H9 (cell line): ENCODE measurements around the gene OAF. TPM values are rescaled to one million over a fixed set of nuclear protein-coding genes. Genes with fewer than 3 reads are reported as not detected.

Experiments
- DNase-seq: peaks from one replicate; pipeline ENCODE4 v3.0.0-alpha.2; 2017
- H2AFZ ChIP-seq: one replicate; pipeline ENCODE4 v1.6.1; 2013; ENCODE audit warnings: mild to moderate bottlenecking, low read length, control low read depth, moderate library complexity
- H2AK5ac ChIP-seq: 2 replicates; pipeline ENCODE4 v1.6.1; 2013; ENCODE audit warnings: low read length, control low read depth, mixed read lengths; ENCODE audit not compliant: insufficient read length
- H2BK120ac ChIP-seq: one replicate; pipeline ENCODE4 v1.6.1; 2013; ENCODE audit warnings: low read depth, mild to moderate bottlenecking, low read length, control low read depth, inconsistent platforms; ENCODE audit not compliant: poor library complexity, severe bottlenecking
- H2BK12ac ChIP-seq: 2 replicates; pipeline ENCODE4 v1.6.1; 2013; ENCODE audit warnings: low read length, control low read depth, mixed read lengths, low read depth; ENCODE audit not compliant: insufficient read length
- H2BK15ac ChIP-seq: 2 replicates; pipeline ENCODE4 v1.6.1; 2013; ENCODE audit warnings: low read depth, low read length, control low read depth
- H2BK20ac ChIP-seq: one replicate; pipeline ENCODE4 v1.6.1; 2013; ENCODE audit warnings: low read depth, mild to moderate bottlenecking, low read length, control low read depth, inconsistent platforms; ENCODE audit not compliant: poor library complexity, severe bottlenecking
- H2BK5ac ChIP-seq: 2 replicates; pipeline ENCODE4 v1.6.1; 2013; ENCODE audit warnings: low read length, control low read depth, mixed read lengths; ENCODE audit not compliant: insufficient read length
- H3K14ac ChIP-seq: 2 replicates; pipeline ENCODE4 v1.6.1; 2013; ENCODE audit warnings: low read length, control low read depth; ENCODE audit not compliant: insufficient read depth
- H3K18ac ChIP-seq: 2 replicates; pipeline ENCODE4 v1.6.1; 2013; ENCODE audit warnings: low read depth, mild to moderate bottlenecking, mixed read lengths, low read length, control low read depth; ENCODE audit not compliant: insufficient read length
- H3K23ac ChIP-seq: 2 replicates; pipeline ENCODE4 v1.6.1; 2013; ENCODE audit warnings: low read length, control low read depth, mixed read lengths, low read depth; ENCODE audit not compliant: insufficient read length
- H3K23me2 ChIP-seq: 2 replicates; pipeline ENCODE4 v1.6.1; 2013; ENCODE audit warnings: low read depth, mild to moderate bottlenecking, mixed read lengths, low read length, control low read depth; ENCODE audit not compliant: insufficient read length, poor library complexity, severe bottlenecking
- H3K27ac ChIP-seq: 2 replicates; pipeline ENCODE4 v1.5.1; 2013; ENCODE audit warnings: low read length, control low read depth, mixed read lengths, low read depth; ENCODE audit not compliant: insufficient read length
- H3K27me3 ChIP-seq: 2 replicates; pipeline ENCODE4 v1.6.1; 2013; ENCODE audit warnings: low read length, control low read depth, inconsistent platforms; ENCODE audit not compliant: insufficient read depth
- H3K4ac ChIP-seq: 2 replicates; pipeline ENCODE4 v1.6.1; 2013; ENCODE audit warnings: low read depth, mild to moderate bottlenecking, control low read depth, inconsistent platforms, low read length, moderate library complexity
- H3K4me1 ChIP-seq: 2 replicates; pipeline ENCODE4 v1.6.1; 2013; ENCODE audit warnings: low read length, control low read depth, inconsistent platforms; ENCODE audit not compliant: insufficient read depth
- H3K4me2 ChIP-seq: 2 replicates; pipeline ENCODE4 v1.6.1; 2013; ENCODE audit warnings: low read length, control low read depth, mixed read lengths; ENCODE audit not compliant: insufficient read length, insufficient read depth
- H3K56ac ChIP-seq: 2 replicates; pipeline ENCODE4 v1.6.1; 2013; ENCODE audit warnings: low read depth, mild to moderate bottlenecking, mixed read lengths, low read length, control low read depth; ENCODE audit not compliant: insufficient read length
- H3K79me1 ChIP-seq: 2 replicates; pipeline ENCODE4 v1.6.1; 2013; ENCODE audit warnings: low read depth, mild to moderate bottlenecking, moderate library complexity, low read length, control low read depth, inconsistent platforms; ENCODE audit not compliant: insufficient read depth, poor library complexity, severe bottlenecking
- H3K79me2 ChIP-seq: 2 replicates; pipeline ENCODE4 v1.6.1; 2013; ENCODE audit warnings: low read length, control low read depth, inconsistent platforms; ENCODE audit not compliant: insufficient read depth
- H3K9ac ChIP-seq: 2 replicates; pipeline ENCODE4 v1.6.1; 2013; ENCODE audit warnings: low read length, control low read depth, mixed read lengths; ENCODE audit not compliant: insufficient read length; ENCODE audit errors: extremely low read depth
- H3K9me3 ChIP-seq: one replicate; pipeline ENCODE4 v1.6.1; 2013; ENCODE audit warnings: low read depth, low read length, inconsistent platforms; ENCODE audit not compliant: control insufficient read depth
- H3T11ph ChIP-seq: one replicate; pipeline ENCODE4 v1.6.1; 2013; ENCODE audit warnings: mild to moderate bottlenecking, low read length, control low read depth, inconsistent platforms
- H4K20me1 ChIP-seq: one replicate; pipeline ENCODE4 v1.6.1; 2013; ENCODE audit not compliant: control insufficient read depth, insufficient read length, insufficient read depth
- H4K5ac ChIP-seq: 2 replicates; pipeline ENCODE4 v1.6.1; 2013; ENCODE audit warnings: low read depth, mild to moderate bottlenecking, mixed read lengths, low read length, control low read depth; ENCODE audit not compliant: insufficient read length
- H4K8ac ChIP-seq: replicated peaks from 2 replicates; pipeline ENCODE4 v1.6.1; 2013; ENCODE audit warnings: low read length, control low read depth, mixed read lengths, low read depth; ENCODE audit not compliant: insufficient read length
- H4K91ac ChIP-seq: 2 replicates; pipeline ENCODE4 v1.6.1; 2013; ENCODE audit warnings: low read depth, mild to moderate bottlenecking, moderate library complexity, mixed read lengths, low read length, control low read depth; ENCODE audit not compliant: insufficient read length
- H3K27ac Mint-ChIP-seq, 3 experiments: 2 replicates in 2 of 3; 3 replicates in 1 of 3; pipeline ENCODE4 v1.8.0; 2020 to 2021; ENCODE audit warnings: mixed read lengths in 3 of 3, mild to moderate bottlenecking in 1 of 3, moderate library complexity in 1 of 3
- H3K27me3 Mint-ChIP-seq: 2 replicates; pipeline ENCODE4 v1.8.0; 2021; ENCODE audit warnings: low read depth, mild to moderate bottlenecking, moderate library complexity, mixed read lengths
- H3K36me3 Mint-ChIP-seq, 3 experiments: 2 replicates in 2 of 3; 3 replicates in 1 of 3; pipeline ENCODE4 v1.8.0; 2020 to 2021; ENCODE audit warnings: low read depth in 3 of 3, mixed read lengths in 3 of 3; ENCODE audit not compliant: insufficient read depth in 1 of 3
- H3K4me1 Mint-ChIP-seq, 2 experiments: 2 replicates each; pipeline ENCODE4 v1.8.0; 2020; ENCODE audit warnings: mixed read lengths in 2 of 2
- H3K4me3 Mint-ChIP-seq, 2 experiments: 2 replicates in 1 of 2; 3 replicates in 1 of 2; pipeline ENCODE4 v1.8.0; 2020 to 2021; ENCODE audit warnings: mild to moderate bottlenecking in 2 of 2, mixed read lengths in 2 of 2, moderate library complexity in 1 of 2
- H3K9me3 Mint-ChIP-seq, 2 experiments: 2 replicates in 1 of 2; 3 replicates in 1 of 2; pipeline ENCODE4 v1.8.0; 2020; ENCODE audit warnings: mild to moderate bottlenecking in 2 of 2, mixed read lengths in 2 of 2, moderate library complexity in 1 of 2
- WGBS: extraction: QIAGEN DNeasy Blood & Tissue Kit; methylation state at CpG from one replicate; pipeline ENCODE4 v1.1.7; 2013; ENCODE audit warnings: missing lambda C conversion rate, low lambda C conversion rate, mixed read lengths; ENCODE audit not compliant: insufficient read length; ENCODE audit errors: extremely low coverage; 5-methylcytosine and 5-hydroxymethylcytosine counted together
- total RNA-seq: library from RNA; stranded (reverse); gene quantifications from 2 replicates; pipeline ENCODE4 v1.2.1, GENCODE V29; 2021
- TF ChIP-seq, protein P1 (sequence below): fragments of 200-600 bp; sonication (generic); conservative IDR thresholded peaks from 3 replicates; pipeline ENCODE4 v1.8.0; 2021; ENCODE audit warnings: antibody characterized with exemption, mild to moderate bottlenecking

The OAF gene
- total RNA-seq, 1 experiment from 2014 or later: 1.1 TPM

DNA sequence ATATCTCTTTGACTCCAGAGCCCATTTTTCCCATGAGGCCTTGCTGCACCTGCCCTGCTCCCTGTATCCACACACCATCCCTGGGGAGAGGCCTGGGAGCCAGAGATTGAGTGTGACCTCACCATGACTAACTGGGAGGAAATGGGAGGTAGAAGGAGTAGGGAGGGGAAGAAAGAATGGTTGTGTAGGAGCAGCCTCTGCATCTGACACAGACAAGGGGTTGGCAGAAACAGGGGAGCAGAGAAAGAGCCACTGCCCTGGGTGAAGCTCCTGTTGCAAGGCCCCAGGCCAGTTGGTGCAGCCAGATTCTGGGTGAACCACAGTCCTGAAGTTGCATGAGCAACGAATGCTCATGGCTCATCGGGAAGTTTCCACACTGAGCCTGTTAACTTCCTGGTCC is 61.5 kb downstream of the OAF start:
- no peaks in the 10 kb centered on the region; a peak in 1 of 7 replicates for H3K36me3 Mint-ChIP-seq
- no peak overlapping the region for H3K56ac ChIP-seq

More for the DNA sequence above, 61.5 kb downstream of the OAF start:
- Mint-ChIP-seq H3K9me3 (no peaks in the 10 kb centered on the region), H3K27me3 (peaks cover 39% of the 10 kb centered on the region), H3K27ac (peak overlapping the region in 1 of 3 experiments; percentile 17; a peak in 1 of 7 replicates), H3K4me3 (no peak overlapping the region), H3K4me1 (peaks cover 6 to 8% of the 10 kb centered on the region in 2 experiments)
- Histone ChIP-seq H3K9me3 (no peaks in the 10 kb centered on the region), H2AFZ (no peak overlapping the region), H3K9ac (no peak overlapping the region), H3K79me1 (no peaks in the 10 kb centered on the region), H3K4me2 (no peak overlapping the region), H3K4me1 (no peaks in the 10 kb centered on the region; the same call in 1 of the 2 replicates), H4K91ac (no peak overlapping the region), H3K79me2 (no peaks in the 10 kb centered on the region), H3T11ph (no peak overlapping the region), H2AK5ac (no peak overlapping the region), H2BK15ac (no peak overlapping the region), H4K8ac (no peak overlapping the region), H4K5ac (no peak overlapping the region), H2BK5ac (no peak overlapping the region), H2BK20ac (no peak overlapping the region), H3K27me3 (no peaks in the 10 kb centered on the region), H3K4ac (no peak overlapping the region), H3K23me2 (no peaks in the 10 kb centered on the region), H3K14ac (no peak overlapping the region), H3K18ac (no peak overlapping the region), H4K20me1 (no peaks in the 10 kb centered on the region), H2BK12ac (no peak overlapping the region), H3K23ac (no peak overlapping the region), H3K27ac (no peak overlapping the region), H2BK120ac (no peak overlapping the region)
- WGBS: no CpG with 5 or more reads among the region's 2 CpGs
- no peak for DNase-seq
- TF ChIP-seq, protein P1, sequence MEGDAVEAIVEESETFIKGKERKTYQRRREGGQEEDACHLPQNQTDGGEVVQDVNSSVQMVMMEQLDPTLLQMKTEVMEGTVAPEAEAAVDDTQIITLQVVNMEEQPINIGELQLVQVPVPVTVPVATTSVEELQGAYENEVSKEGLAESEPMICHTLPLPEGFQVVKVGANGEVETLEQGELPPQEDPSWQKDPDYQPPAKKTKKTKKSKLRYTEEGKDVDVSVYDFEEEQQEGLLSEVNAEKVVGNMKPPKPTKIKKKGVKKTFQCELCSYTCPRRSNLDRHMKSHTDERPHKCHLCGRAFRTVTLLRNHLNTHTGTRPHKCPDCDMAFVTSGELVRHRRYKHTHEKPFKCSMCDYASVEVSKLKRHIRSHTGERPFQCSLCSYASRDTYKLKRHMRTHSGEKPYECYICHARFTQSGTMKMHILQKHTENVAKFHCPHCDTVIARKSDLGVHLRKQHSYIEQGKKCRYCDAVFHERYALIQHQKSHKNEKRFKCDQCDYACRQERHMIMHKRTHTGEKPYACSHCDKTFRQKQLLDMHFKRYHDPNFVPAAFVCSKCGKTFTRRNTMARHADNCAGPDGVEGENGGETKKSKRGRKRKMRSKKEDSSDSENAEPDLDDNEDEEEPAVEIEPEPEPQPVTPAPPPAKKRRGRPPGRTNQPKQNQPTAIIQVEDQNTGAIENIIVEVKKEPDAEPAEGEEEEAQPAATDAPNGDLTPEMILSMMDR: no peak
